Measurements from ENCODE around the gene C6orf62.

GRCh38 chr6:24755279-24755678 is 36.3 kb upstream of the C6orf62 start:
- TF ChIP-seq CTCF (conservative IDR thresholded peaks at IDR 0.05; ENCODE audit: low read length) (no peak), EZH2phosphoT487 (IDR thresholded peaks at IDR 0.05; ENCODE audit: borderline replicate concordance, low read depth, low read length) (no peak)
